Esophagus muscularis mucosa (tissue), 4 donors: Measurements from ENCODE around the gene PPP6R2. TPM values are rescaled to one million over a fixed set of nuclear protein-coding genes. Genes with fewer than 3 reads are reported as not detected.
A peak's percentile ranks its signal among the peaks of the same experiment; 100 is the strongest.

Experiments
- DNase-seq: peaks from one replicate; pipeline ENCODE4 v3.0.0-alpha.2; 2017; ENCODE audit errors: extremely low spot score
- H3K27ac ChIP-seq, 4 donors: fragments of 200-600 bp; sonication (generic); replicated peaks in 1 of 4; 1 replicate in 3 of 4; 2 replicates in 1 of 4; pipeline ENCODE4 v1.5.1; 2016 to 2019; ENCODE audit warnings: mild to moderate bottlenecking in 1 of 4
- H3K27me3 ChIP-seq, 4 donors: fragments of 200-600 bp; sonication (generic); one replicate each; pipeline versions ENCODE4 v1.5.1 to v1.6.0; 2016 to 2019
- H3K36me3 ChIP-seq, 4 donors: fragments of 200-600 bp; sonication (generic); one replicate each; pipeline ENCODE4 v1.5.1; 2016 to 2019
- H3K4me1 ChIP-seq, 4 donors: fragments of 200-600 bp; sonication (generic); one replicate each; pipeline ENCODE4 v1.5.1; 2016 to 2019
- H3K4me3 ChIP-seq, 4 donors: fragments of 200-600 bp; sonication (generic); 1 replicate in 2 of 4; 2 replicates in 2 of 4; pipeline ENCODE4 v1.5.1; 2016 to 2019; ENCODE audit warnings: mild to moderate bottlenecking in 4 of 4, moderate library complexity in 1 of 4
- H3K9me3 ChIP-seq, 4 donors: fragments of 200-600 bp; sonication (generic); 1 replicate in 3 of 4; 2 replicates in 1 of 4; pipeline ENCODE4 v1.5.1; 2016 to 2019
- EP300 ChIP-seq: sonication (generic); formaldehyde crosslinking; IDR thresholded peaks from one replicate; pipeline ENCODE4 v1.6.1; 2017; ENCODE audit warnings: antibody characterized with exemption
- POLR2A ChIP-seq: fragments of 450-650 bp; IDR thresholded peaks from one replicate; pipeline ENCODE4 v1.6.1; 2017; ENCODE audit warnings: antibody characterized with exemption, moderate library complexity, mild to moderate bottlenecking, low read depth
- POLR2AphosphoS5 ChIP-seq, 2 donors: sonication (generic); formaldehyde crosslinking; IDR thresholded peaks; one replicate each; pipeline ENCODE4 v1.6.1; 2017; ENCODE audit warnings: antibody characterized with exemption in 2 of 2
- WGBS: methylation state at CpG from one replicate; pipeline ENCODE4 v1.1.5; 2018; 5-methylcytosine and 5-hydroxymethylcytosine counted together
- intact Hi-C: fragments of 100-400 bp; cut with DNase I; formaldehyde crosslinking; loops from one replicate; pipeline ENCODE4 v1.15.1; 2023
- total RNA-seq, 4 donors: library from RNA; depleted of rRNA; stranded (reverse); fragments of >200 nt; gene quantifications; one replicate each; pipeline versions ENCODE4 v1.1.0 to v1.2.1, GENCODE V29; 2016
- TF ChIP-seq, protein P1 (sequence below), 3 experiments: fragments of 200-600 bp in 2 of 3; fragments of 450-650 bp in 1 of 3; sonication (generic) in 2 of 3; IDR thresholded peaks; one replicate each; pipeline ENCODE4 v1.5.1; 2017 to 2019; ENCODE audit warnings: antibody characterized with exemption in 3 of 3, mild to moderate bottlenecking in 2 of 3, moderate library complexity in 1 of 3

Gene PPP6R2
- total RNA-seq, 4 donors from 2014 or later, result 57.7 to 79.4 (median 65.3) TPM

DNA sequence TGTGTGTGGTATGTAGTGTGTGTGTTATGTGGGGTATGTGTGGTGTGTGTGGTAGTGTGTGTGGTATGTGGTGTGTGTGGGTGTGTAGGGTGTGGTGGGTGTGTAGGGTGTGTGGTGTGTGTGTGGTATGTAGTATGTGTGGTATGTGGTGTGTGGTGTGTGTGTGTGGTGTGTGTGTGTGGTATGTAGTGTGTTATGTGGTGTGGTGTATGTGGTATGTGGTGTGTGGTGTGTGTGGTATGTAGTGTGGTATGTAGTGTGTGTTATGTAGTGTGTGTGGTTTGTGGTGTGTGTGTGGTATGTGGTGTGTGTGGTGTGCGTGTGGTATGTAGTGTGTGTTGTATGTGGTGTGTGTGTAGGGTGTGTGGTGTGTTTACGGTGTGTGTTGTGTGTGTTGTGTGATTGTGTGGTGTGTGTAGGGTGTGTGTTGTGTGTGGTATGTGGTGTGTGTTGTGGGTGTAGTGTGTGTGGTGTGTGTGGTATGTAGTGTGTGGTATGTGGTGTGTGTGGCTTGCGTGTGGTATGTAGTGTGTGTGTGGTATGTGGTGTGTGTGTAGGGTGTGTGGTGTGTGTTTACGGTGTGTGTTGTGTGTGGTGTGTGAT, 4.2 kb upstream of the PPP6R2 start:
- H3K9me3 ChIP-seq, result no peaks in the 10 kb centered on the region
- no peaks in the 10 kb centered on the region for H3K36me3 ChIP-seq
- TF ChIP-seq, protein P1, sequence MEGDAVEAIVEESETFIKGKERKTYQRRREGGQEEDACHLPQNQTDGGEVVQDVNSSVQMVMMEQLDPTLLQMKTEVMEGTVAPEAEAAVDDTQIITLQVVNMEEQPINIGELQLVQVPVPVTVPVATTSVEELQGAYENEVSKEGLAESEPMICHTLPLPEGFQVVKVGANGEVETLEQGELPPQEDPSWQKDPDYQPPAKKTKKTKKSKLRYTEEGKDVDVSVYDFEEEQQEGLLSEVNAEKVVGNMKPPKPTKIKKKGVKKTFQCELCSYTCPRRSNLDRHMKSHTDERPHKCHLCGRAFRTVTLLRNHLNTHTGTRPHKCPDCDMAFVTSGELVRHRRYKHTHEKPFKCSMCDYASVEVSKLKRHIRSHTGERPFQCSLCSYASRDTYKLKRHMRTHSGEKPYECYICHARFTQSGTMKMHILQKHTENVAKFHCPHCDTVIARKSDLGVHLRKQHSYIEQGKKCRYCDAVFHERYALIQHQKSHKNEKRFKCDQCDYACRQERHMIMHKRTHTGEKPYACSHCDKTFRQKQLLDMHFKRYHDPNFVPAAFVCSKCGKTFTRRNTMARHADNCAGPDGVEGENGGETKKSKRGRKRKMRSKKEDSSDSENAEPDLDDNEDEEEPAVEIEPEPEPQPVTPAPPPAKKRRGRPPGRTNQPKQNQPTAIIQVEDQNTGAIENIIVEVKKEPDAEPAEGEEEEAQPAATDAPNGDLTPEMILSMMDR (IDR thresholded peaks at IDR 0.05), result no peak
- TF ChIP-seq POLR2AphosphoS5 (IDR thresholded peaks at IDR 0.05) (no peak), POLR2A (no peak), EP300 (no peak)
- peaks cover 5 to 13% (median 12%) of the 10 kb centered on the region in 4 donors for H3K4me1 ChIP-seq
- H3K4me3 ChIP-seq, result no peak overlapping the region
- intact Hi-C loops, result no loop called here
- 94% methylated on average over 4 of the region's 4 CpGs for WGBS
- H3K27me3 ChIP-seq, result no peaks in the 10 kb centered on the region
- H3K27ac ChIP-seq, result no peak overlapping the region
- DNase-seq, result no peak

DNA sequence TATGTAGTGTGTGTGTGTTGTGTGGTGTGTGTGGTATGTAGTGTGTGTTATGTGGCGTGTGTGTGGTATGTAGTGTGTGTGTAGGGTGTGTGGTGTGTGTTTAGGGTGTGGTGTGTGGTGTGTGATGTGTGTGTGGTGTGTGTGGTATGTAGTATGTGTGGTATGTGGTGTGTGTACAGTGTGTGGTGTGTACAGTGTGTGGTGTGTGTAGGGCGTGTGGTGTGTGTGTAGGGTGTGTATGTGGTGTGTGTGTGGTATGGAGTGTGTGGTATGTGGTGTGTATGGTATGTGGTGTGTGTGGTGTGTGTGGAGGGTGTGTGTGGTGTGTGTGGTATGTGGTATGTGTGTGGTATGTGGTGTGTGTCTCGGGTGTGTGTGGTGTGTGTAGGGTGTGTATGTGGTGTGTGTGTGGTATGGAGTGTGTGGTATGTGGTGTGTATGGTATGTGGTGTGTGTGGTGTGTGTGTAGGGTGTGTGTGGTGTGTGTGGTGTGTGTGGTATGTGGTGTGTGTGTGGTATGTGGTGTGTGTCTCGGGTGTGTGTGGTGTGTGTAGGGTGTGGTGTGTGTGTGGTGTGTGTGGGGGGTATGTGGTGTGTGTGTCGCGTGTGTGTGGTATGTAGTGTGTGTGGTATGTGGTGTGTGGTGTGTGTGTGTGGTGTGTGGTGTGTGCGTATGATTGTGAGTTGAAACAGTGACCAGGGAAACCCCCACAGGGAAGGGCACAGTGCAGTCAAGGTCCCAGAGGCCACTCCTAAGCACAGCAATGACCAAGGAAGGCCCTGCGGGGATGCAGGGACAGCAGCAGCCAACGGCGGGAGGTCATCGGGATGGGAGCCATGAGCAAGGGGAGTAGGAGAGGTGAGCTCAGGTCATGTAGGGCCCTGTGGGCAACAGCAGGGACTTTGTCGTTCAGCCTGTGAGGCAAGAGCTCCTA, 2.9 kb upstream of the PPP6R2 start:
- DNase-seq, result no peak
- Histone ChIP-seq H3K27me3 (no peaks in the 10 kb centered on the region), H3K36me3 (no peaks in the 10 kb centered on the region), H3K9me3 (no peaks in the 10 kb centered on the region), H3K27ac (no peak overlapping the region), H3K4me1 (peaks cover 5 to 13% (median 12%) of the 10 kb centered on the region in 4 donors), H3K4me3 (no peak overlapping the region)
- intact Hi-C loops, result loop anchor here (5.0 kb wide), 1 partner anchor 63 kb away; no protein-coding TSS in a partner anchor
- WGBS, result 87% methylated on average over 12 of the region's 12 CpGs
- TF ChIP-seq POLR2AphosphoS5 (IDR thresholded peaks at IDR 0.05) (no peak), POLR2A (no peak), EP300 (no peak)
- TF ChIP-seq, protein P1 (IDR thresholded peaks at IDR 0.05), result no peak

DNA sequence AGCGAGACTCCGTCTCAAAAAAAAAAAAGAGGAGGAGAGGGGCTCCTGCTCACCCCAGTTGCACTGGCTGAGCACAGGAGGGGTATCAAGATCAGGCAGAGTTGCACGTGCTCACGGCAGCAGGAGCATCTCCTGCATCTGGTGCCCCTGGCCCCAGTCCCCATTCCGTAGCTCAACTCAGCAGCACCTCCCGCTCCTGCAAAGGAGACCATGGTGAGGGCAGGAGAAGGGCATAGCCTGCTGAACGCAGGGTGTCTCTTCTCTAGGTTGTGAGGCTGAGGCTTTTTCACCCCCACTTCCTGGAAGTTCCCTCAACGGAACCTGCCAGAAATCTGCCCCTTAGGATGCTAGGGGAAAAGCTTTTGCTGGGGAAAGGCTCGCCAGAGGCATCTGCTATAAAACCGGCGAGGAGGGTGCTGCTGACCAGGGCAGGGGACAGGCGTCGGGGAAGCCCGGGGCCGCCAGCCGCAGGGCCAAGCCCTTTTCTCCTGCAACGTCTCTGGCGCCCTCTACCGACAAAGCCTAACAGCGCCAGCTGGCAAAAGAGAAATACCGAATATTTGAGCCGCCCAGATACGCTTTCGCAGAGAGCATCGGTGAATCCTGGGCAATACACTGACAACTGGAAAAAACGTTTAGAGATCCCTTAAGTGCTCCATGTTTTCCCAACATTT, 1.0 kb upstream of the PPP6R2 start:
- peak; percentile 96 for DNase-seq
- Histone ChIP-seq H3K27me3 (no peaks in the 10 kb centered on the region), H3K27ac (peak overlapping the region; percentile 83 to 90 (median 88)), H3K36me3 (no peaks in the 10 kb centered on the region), H3K4me3 (peak overlapping the region; percentile 91 to 98 (median 96)), H3K4me1 (peaks cover 5 to 25% (median 23%) of the 10 kb centered on the region in 4 donors), H3K9me3 (no peaks in the 10 kb centered on the region)
- TF ChIP-seq POLR2AphosphoS5 (IDR thresholded peaks at IDR 0.05), result peak; percentile 7 to 55
- no peak for TF ChIP-seq POLR2A
- TF ChIP-seq, protein P1 (IDR thresholded peaks at IDR 0.05), result peak; percentile 87 to 98 (median 97)
- intact Hi-C loops, result loop anchor here (1.0 to 5.0 kb wide), 2 partner anchors 65 to 90 kb away; no protein-coding TSS in a partner anchor
- WGBS, result 8% methylated on average over 15 of the region's 26 CpGs

DNA sequence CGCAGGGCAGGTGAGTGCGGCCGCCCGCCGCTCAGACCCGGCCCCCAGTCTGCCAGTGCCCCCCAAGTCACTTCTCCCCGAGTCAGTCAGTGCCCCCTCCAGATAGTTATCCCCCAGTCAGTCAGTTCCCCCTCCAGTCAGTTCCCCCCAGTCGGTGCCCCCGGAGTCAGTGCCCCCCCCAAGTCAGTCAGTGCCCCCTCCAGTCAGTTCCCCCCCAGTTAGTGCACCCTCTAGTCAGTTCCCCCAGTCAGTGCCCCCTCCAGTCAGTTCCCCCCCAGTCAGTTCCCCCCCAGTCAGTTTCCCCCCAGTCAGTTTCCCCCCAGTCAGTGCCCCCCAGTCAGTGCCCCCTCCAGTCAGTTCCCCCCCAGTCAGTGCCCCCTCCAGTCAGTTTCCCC, 411 bp downstream of the PPP6R2 start:
- Histone ChIP-seq H3K4me3 (peak overlapping the region; percentile 91 to 98 (median 96)), H3K27ac (peak overlapping the region; percentile 83 to 90 (median 88)), H3K9me3 (no peaks in the 10 kb centered on the region), H3K27me3 (no peaks in the 10 kb centered on the region), H3K4me1 (peaks cover 5 to 35% (median 34%) of the 10 kb centered on the region in 4 donors), H3K36me3 (no peaks in the 10 kb centered on the region)
- intact Hi-C loops, result loop anchor here (5.0 kb wide), 1 partner anchor 66 kb away; no protein-coding TSS in a partner anchor
- no peak for DNase-seq
- 2% methylated on average over 9 of the region's 9 CpGs for WGBS
- no peak for TF ChIP-seq POLR2A
- TF ChIP-seq, protein P1 (IDR thresholded peaks at IDR 0.05), result no peak
- TF ChIP-seq EP300, result no peak
- no peak for TF ChIP-seq POLR2AphosphoS5 (IDR thresholded peaks at IDR 0.05)
